T-helper 17 cell (primary cell): ENCODE data around the gene PPP2R2D. TPM values are rescaled to one million over a fixed set of nuclear protein-coding genes. Genes with fewer than 3 reads are reported as not detected.

Experiments used
- ATAC-seq: fragments of 150-1000 bp; cut with Tn5 transposase; 2 replicates; pipeline ENCODE4 v1.10.0; 2021; ENCODE audit warnings: mild to moderate bottlenecking, moderate library complexity
- DNase-seq, 3 donors: peaks; one replicate each; pipeline versions ENCODE4 v3.0.0 to v3.0.0-alpha.2; 2020 to 2021
- H3K9me3 ChIP-seq: one replicate; pipeline ENCODE4 v1.7.0; 2013; ENCODE audit warnings: low read length, mild to moderate bottlenecking; ENCODE audit not compliant: control insufficient read depth, poor library complexity, severe bottlenecking
- H3K27ac Mint-ChIP-seq: one replicate; pipeline ENCODE4 v1.8.0; 2022; ENCODE audit warnings: mild to moderate bottlenecking, moderate library complexity, mixed read lengths
- H3K27me3 Mint-ChIP-seq: one replicate; pipeline ENCODE4 v1.8.0; 2022; ENCODE audit warnings: mixed read lengths
- H3K36me3 Mint-ChIP-seq: one replicate; pipeline ENCODE4 v1.8.0; 2022; ENCODE audit warnings: low read depth, mixed read lengths
- H3K4me1 Mint-ChIP-seq: one replicate; pipeline ENCODE4 v1.8.0; 2022; ENCODE audit warnings: mild to moderate bottlenecking, mixed read lengths
- H3K4me3 Mint-ChIP-seq: one replicate; pipeline ENCODE4 v1.8.0; 2022; ENCODE audit warnings: mild to moderate bottlenecking, moderate library complexity, mixed read lengths
- total RNA-seq, 4 donors: library from RNA in 2 of 4; stranded (reverse) in 2 of 4; gene quantifications; one replicate each; pipeline ENCODE4 v1.2.3 and lab custom pipeline; 2022 to 2026

PPP2R2D gene
- total RNA-seq, 2 donors from 2014 or later: 34.5 to 36.6 TPM

GRCh38 chr10:131934769-131935168 is 34.0 kb downstream of the PPP2R2D start:
- no peaks in the 10 kb centered on the region for H3K27me3 Mint-ChIP-seq
- no peak for DNase-seq
- no peaks in the 10 kb centered on the region for H3K9me3 ChIP-seq
- peak overlapping the region; percentile 69 for H3K27ac Mint-ChIP-seq
- peaks cover 9% of the 10 kb centered on the region for H3K36me3 Mint-ChIP-seq
- H3K4me1 Mint-ChIP-seq: peaks cover 26% of the 10 kb centered on the region
- no peak for ATAC-seq
- peak overlapping the region; percentile 33 for H3K4me3 Mint-ChIP-seq

- Mint-ChIP-seq H3K27ac (peak overlapping the region; percentile 69), H3K4me3 (no peak overlapping the region), H3K27me3 (no peaks in the 10 kb centered on the region), H3K4me1 (peaks cover 21% of the 10 kb centered on the region), H3K36me3 (peaks cover 9% of the 10 kb centered on the region)
- no peaks in the 10 kb centered on the region for H3K9me3 ChIP-seq
- no peak for DNase-seq
- ATAC-seq: no peak
These were observed 34.5 kb downstream of the PPP2R2D start for GRCh38 chr10:131935260-131935659.

- H3K9me3 ChIP-seq: no peaks in the 10 kb centered on the region
- no peak for DNase-seq
- peaks cover 5% of the 10 kb centered on the region for H3K36me3 Mint-ChIP-seq
- ATAC-seq: no peak
- H3K27ac Mint-ChIP-seq: peak overlapping the region; percentile 62
- peaks cover 14% of the 10 kb centered on the region for H3K4me1 Mint-ChIP-seq
- no peaks in the 10 kb centered on the region for H3K27me3 Mint-ChIP-seq
- H3K4me3 Mint-ChIP-seq: no peak overlapping the region
These were observed 35.5 kb downstream of the PPP2R2D start for GRCh38 chr10:131936294-131936693.

- H3K4me1 Mint-ChIP-seq: peaks cover 14% of the 10 kb centered on the region
- no peak for DNase-seq
- no peak overlapping the region for H3K4me3 Mint-ChIP-seq
- no peaks in the 10 kb centered on the region for H3K9me3 ChIP-seq
- no peak for ATAC-seq
- peak overlapping the region; percentile 62 for H3K27ac Mint-ChIP-seq
- no peaks in the 10 kb centered on the region for H3K27me3 Mint-ChIP-seq
- H3K36me3 Mint-ChIP-seq: peaks cover 5% of the 10 kb centered on the region
These were observed 35.9 kb downstream of the PPP2R2D start for GRCh38 chr10:131936736-131937135.

GRCh38 chr10:131937836-131938235 is 37.0 kb downstream of the PPP2R2D start:
- peaks cover 14% of the 10 kb centered on the region for H3K4me1 Mint-ChIP-seq
- H3K4me3 Mint-ChIP-seq: no peak overlapping the region
- ATAC-seq (no peak), DNase-seq (no peak)
- H3K27me3 Mint-ChIP-seq: no peaks in the 10 kb centered on the region
- peak overlapping the region; percentile 37 for H3K27ac Mint-ChIP-seq
- H3K9me3 ChIP-seq: no peaks in the 10 kb centered on the region
- peaks cover 5% of the 10 kb centered on the region for H3K36me3 Mint-ChIP-seq

- Mint-ChIP-seq H3K4me1 (peaks cover 12% of the 10 kb centered on the region), H3K27ac (no peak overlapping the region), H3K27me3 (no peaks in the 10 kb centered on the region), H3K4me3 (no peak overlapping the region), H3K36me3 (peaks cover 5% of the 10 kb centered on the region)
- no peaks in the 10 kb centered on the region for H3K9me3 ChIP-seq
- DNase-seq (no peak), ATAC-seq (no peak)
These were observed 37.9 kb downstream of the PPP2R2D start for GRCh38 chr10:131938681-131939080.

- ATAC-seq (no peak), DNase-seq (no peak)
- H3K27me3 Mint-ChIP-seq: no peaks in the 10 kb centered on the region
- H3K9me3 ChIP-seq: no peaks in the 10 kb centered on the region
- peaks cover 6% of the 10 kb centered on the region for H3K36me3 Mint-ChIP-seq
- no peak overlapping the region for H3K27ac Mint-ChIP-seq
- no peak overlapping the region for H3K4me3 Mint-ChIP-seq
- H3K4me1 Mint-ChIP-seq: no peaks in the 10 kb centered on the region
These were observed 41.6 kb downstream of the PPP2R2D start for GRCh38 chr10:131942455-131942854.

- no peak overlapping the region for H3K27ac Mint-ChIP-seq
- no peaks in the 10 kb centered on the region for H3K9me3 ChIP-seq
- H3K4me3 Mint-ChIP-seq: no peak overlapping the region
- ATAC-seq (peak; percentile 66), DNase-seq (no peak)
- H3K4me1 Mint-ChIP-seq: no peaks in the 10 kb centered on the region
- H3K36me3 Mint-ChIP-seq: peaks cover 6% of the 10 kb centered on the region
- no peaks in the 10 kb centered on the region for H3K27me3 Mint-ChIP-seq
These were observed 42.4 kb downstream of the PPP2R2D start for GRCh38 chr10:131943021-131943814.

- H3K4me3 Mint-ChIP-seq: no peak overlapping the region
- H3K27me3 Mint-ChIP-seq: no peaks in the 10 kb centered on the region
- no peaks in the 10 kb centered on the region for H3K9me3 ChIP-seq
- peaks cover 6% of the 10 kb centered on the region for H3K36me3 Mint-ChIP-seq
- DNase-seq (no peak), ATAC-seq (no peak)
- H3K27ac Mint-ChIP-seq: peak overlapping the region; percentile 37
- H3K4me1 Mint-ChIP-seq: no peaks in the 10 kb centered on the region
These were observed 43.6 kb downstream of the PPP2R2D start for GRCh38 chr10:131944412-131944811.

GRCh38 chr10:131944976-131945695 is 44.3 kb downstream of the PPP2R2D start:
- no peak for DNase-seq
- Mint-ChIP-seq H3K4me3 (no peak overlapping the region), H3K27me3 (no peaks in the 10 kb centered on the region), H3K36me3 (peaks cover 6% of the 10 kb centered on the region), H3K4me1 (no peaks in the 10 kb centered on the region), H3K27ac (peak overlapping the region; percentile 37)
- ATAC-seq: no peak
- no peaks in the 10 kb centered on the region for H3K9me3 ChIP-seq

GRCh38 chr10:131946321-131946751 is 45.5 kb downstream of the PPP2R2D start:
- no peak overlapping the region for H3K27ac Mint-ChIP-seq
- ATAC-seq: no peak
- peaks cover 6% of the 10 kb centered on the region for H3K36me3 Mint-ChIP-seq
- no peaks in the 10 kb centered on the region for H3K9me3 ChIP-seq
- H3K4me3 Mint-ChIP-seq: no peak overlapping the region
- peaks cover 2% of the 10 kb centered on the region for H3K4me1 Mint-ChIP-seq
- no peak for DNase-seq
- H3K27me3 Mint-ChIP-seq: no peaks in the 10 kb centered on the region

GRCh38 chr10:131946880-131947279 is 46.1 kb downstream of the PPP2R2D start:
- no peaks in the 10 kb centered on the region for H3K27me3 Mint-ChIP-seq
- ATAC-seq (no peak), DNase-seq (no peak)
- H3K36me3 Mint-ChIP-seq: peaks cover 6% of the 10 kb centered on the region
- H3K4me1 Mint-ChIP-seq: peaks cover 2% of the 10 kb centered on the region
- H3K27ac Mint-ChIP-seq: peak overlapping the region; percentile 47
- H3K9me3 ChIP-seq: no peaks in the 10 kb centered on the region
- no peak overlapping the region for H3K4me3 Mint-ChIP-seq

GRCh38 chr10:131947631-131948347 is 47.0 kb downstream of the PPP2R2D start:
- ATAC-seq: no peak
- H3K4me3 Mint-ChIP-seq: peak overlapping the region; percentile 45
- H3K27ac Mint-ChIP-seq: peak overlapping the region; percentile 47
- peaks cover 2% of the 10 kb centered on the region for H3K4me1 Mint-ChIP-seq
- no peak for DNase-seq
- H3K36me3 Mint-ChIP-seq: peaks cover 6% of the 10 kb centered on the region
- no peaks in the 10 kb centered on the region for H3K27me3 Mint-ChIP-seq
- no peaks in the 10 kb centered on the region for H3K9me3 ChIP-seq
